ENCODE results near the gene BICRAL.

- no peak for TF ChIP-seq POLR2AphosphoS5 (IDR thresholded peaks at IDR 0.05)
- TF ChIP-seq CTCF (IDR thresholded peaks at IDR 0.05) = no peak
- TF ChIP-seq EP300 (IDR thresholded peaks at IDR 0.05; ENCODE audit: low read depth) = no peak
Observed at GRCh38 chr6:42909835-42910234, 128.0 kb downstream of the BICRAL start.
